Measurements from ENCODE around the gene RHOA. TPM values are rescaled to one million over a fixed set of nuclear protein-coding genes. Genes with fewer than 3 reads are reported as not detected.
A peak's percentile ranks its signal among the peaks of the same experiment; 100 is the strongest.

The RHOA gene
- total and polyA plus RNA-seq, 10 donors: 226 to 693 (median 481) TPM

- DNase-seq: no peak
- TF ChIP-seq POLR2AphosphoS5 (IDR thresholded peaks at IDR 0.05) (no peak), CTCF (IDR thresholded peaks at IDR 0.05 in 8 of 11, conservative IDR thresholded peaks at IDR 0.05 in 3 of 11) (no peak), POLR2A (IDR thresholded peaks at IDR 0.05) (no peak)
- intact Hi-C loops (cut with DNase I; ENCODE audit: low total_unique reads): no loop called here
- Histone ChIP-seq H3K36me3 (no peaks in the 10 kb centered on the region), H3K4me1 (no peaks in the 10 kb centered on the region), H3K9me3 (no peaks in the 10 kb centered on the region), H3K27me3 (replicated peaks in 1 of 7) (no peaks in the 10 kb centered on the region), H3K4me3 (no peak overlapping the region), H3K27ac (no peak overlapping the region)
- 45 to 95% (median 92%) methylated on average over 3 of the region's 3 CpGs for WGBS, 5 donors
These were observed 44.7 kb upstream of the RHOA start for GRCh38 chr3:49456466-49456865.

GRCh38 chr3:49454898-49455681 lies 43.3 kb upstream of the RHOA start:
- intact Hi-C loops (cut with DNase I; ENCODE audit: low total_unique reads): no loop called here
- 65 to 89% (median 75%) methylated on average over 3 of the region's 3 CpGs for WGBS, 5 donors

GRCh38 chr3:49454458-49454857 lies 42.7 kb upstream of the RHOA start:
- H3K4me1 ChIP-seq: peaks cover 0 to under 1% (median 0%) of the 10 kb centered on the region in 6 donors
- no peak overlapping the region for H3K4me3 ChIP-seq
- H3K27me3 ChIP-seq (replicated peaks in 1 of 7): no peaks in the 10 kb centered on the region
- intact Hi-C loops (cut with DNase I; ENCODE audit: low total_unique reads): no loop called here
- no peak for DNase-seq
- H3K36me3 ChIP-seq: no peaks in the 10 kb centered on the region
- TF ChIP-seq CTCF (IDR thresholded peaks at IDR 0.05 in 8 of 11, conservative IDR thresholded peaks at IDR 0.05 in 3 of 11) (no peak), POLR2A (IDR thresholded peaks at IDR 0.05) (no peak), POLR2AphosphoS5 (IDR thresholded peaks at IDR 0.05) (no peak)
- peak overlapping the region in 1 of 8 donors; percentile 41 for H3K27ac ChIP-seq
- 86 to 100% (median 95%) methylated on average over 2 of the region's 2 CpGs for WGBS, 5 donors
- no peaks in the 10 kb centered on the region for H3K9me3 ChIP-seq

More at GRCh38 chr3:49454898-49455681, 43.3 kb upstream of the RHOA start:
- TF ChIP-seq CTCF (IDR thresholded peaks at IDR 0.05 in 8 of 11, conservative IDR thresholded peaks at IDR 0.05 in 3 of 11) (no peak), POLR2A (IDR thresholded peaks at IDR 0.05) (no peak), POLR2AphosphoS5 (IDR thresholded peaks at IDR 0.05) (no peak)
- Histone ChIP-seq H3K27ac (peak overlapping the region in 2 of 8 donors; percentile 17 to 41), H3K36me3 (no peaks in the 10 kb centered on the region), H3K4me3 (no peak overlapping the region), H3K9me3 (no peaks in the 10 kb centered on the region), H3K27me3 (replicated peaks in 1 of 7) (no peaks in the 10 kb centered on the region), H3K4me1 (no peaks in the 10 kb centered on the region)
- DNase-seq: no peak

GRCh38 chr3:49453621-49454020 lies 41.8 kb upstream of the RHOA start:
- DNase-seq: no peak
- intact Hi-C loops (cut with DNase I; ENCODE audit: low total_unique reads): no loop called here
- Histone ChIP-seq H3K4me1 (peaks cover 0 to 9% (median 6%) of the 10 kb centered on the region in 6 donors), H3K27ac (no peak overlapping the region), H3K9me3 (no peaks in the 10 kb centered on the region), H3K36me3 (no peaks in the 10 kb centered on the region), H3K4me3 (no peak overlapping the region), H3K27me3 (replicated peaks in 1 of 7) (no peaks in the 10 kb centered on the region)
- TF ChIP-seq POLR2A (IDR thresholded peaks at IDR 0.05): no peak
- TF ChIP-seq CTCF (IDR thresholded peaks at IDR 0.05 in 8 of 11, conservative IDR thresholded peaks at IDR 0.05 in 3 of 11): no peak
- no peak for TF ChIP-seq POLR2AphosphoS5 (IDR thresholded peaks at IDR 0.05)
- WGBS, 5 donors: 93 to 97% (median 95%) methylated on average over 4 of the region's 4 CpGs

Data from spleen (tissue), 11 donors.